K562 (cell line): ENCODE measurements around the gene KLRK1.

Source experiments
- CHD1 ChIP-seq: fragments of 200-600 bp; sonication (generic); IDR thresholded peaks from one replicate; pipeline ENCODE4 v1.6.1; 2012; ENCODE audit warnings: mild to moderate bottlenecking, moderate library complexity, low read length, inconsistent platforms
- EGR1 ChIP-seq: fragments of 450-650 bp; conservative IDR thresholded peaks from 2 replicates; pipeline ENCODE4 v1.6.1; 2017; ENCODE audit warnings: mild to moderate bottlenecking

GRCh38 chr12:10409392-10409791 lies 19.6 kb upstream of the KLRK1 start, which contains the start of gene KLRC4:
- TF ChIP-seq CHD1 (no peak), EGR1 (no peak)
